GM18907 (cell line): ENCODE measurements around the gene HCRTR2.

Source experiments
- ATAC-seq: cut with Tn5 transposase; IDR thresholded peaks from one replicate; pipeline ENCODE4 v1.9.1; 2021; ENCODE audit warnings: mild to moderate bottlenecking, moderate library complexity; ENCODE audit not compliant: unreplicated experiment

HCRTR2 gene

DNA sequence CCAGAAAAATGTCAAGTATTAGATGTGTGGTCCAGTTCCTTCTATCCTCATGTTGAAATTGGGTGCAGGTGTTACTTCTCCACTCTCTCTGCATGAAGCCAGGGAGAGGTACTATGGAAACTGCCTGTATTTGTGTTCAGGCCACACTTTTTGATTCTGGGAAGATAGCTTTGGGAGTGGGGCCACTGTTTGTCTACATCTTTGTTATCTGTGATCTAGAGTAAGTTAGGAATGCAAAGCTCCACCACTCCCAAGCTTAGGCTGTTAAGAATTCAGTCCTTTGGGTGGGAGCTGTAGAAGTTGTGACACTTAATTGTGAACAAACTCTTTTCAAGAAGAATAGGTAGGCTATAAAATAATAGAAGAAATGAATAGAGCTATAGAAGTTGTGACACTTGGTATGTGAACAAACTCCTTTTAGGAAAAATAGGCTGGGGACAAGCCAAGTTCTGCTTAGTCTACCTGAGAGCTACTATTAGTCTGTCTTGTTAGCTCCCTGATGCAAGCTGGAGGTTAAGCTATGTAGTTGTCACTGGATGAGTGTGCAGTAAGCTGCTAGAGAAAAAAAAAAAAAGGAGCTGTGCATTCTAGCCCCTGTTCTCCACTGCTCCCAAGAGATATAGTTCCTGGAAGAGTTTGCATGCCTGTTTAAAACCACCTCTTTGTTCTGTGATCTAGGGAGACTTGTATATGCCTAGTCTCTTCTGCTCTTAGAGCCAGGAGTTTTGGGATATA is 145.8 kb downstream of the HCRTR2 start:
- ATAC-seq = no peak

DNA sequence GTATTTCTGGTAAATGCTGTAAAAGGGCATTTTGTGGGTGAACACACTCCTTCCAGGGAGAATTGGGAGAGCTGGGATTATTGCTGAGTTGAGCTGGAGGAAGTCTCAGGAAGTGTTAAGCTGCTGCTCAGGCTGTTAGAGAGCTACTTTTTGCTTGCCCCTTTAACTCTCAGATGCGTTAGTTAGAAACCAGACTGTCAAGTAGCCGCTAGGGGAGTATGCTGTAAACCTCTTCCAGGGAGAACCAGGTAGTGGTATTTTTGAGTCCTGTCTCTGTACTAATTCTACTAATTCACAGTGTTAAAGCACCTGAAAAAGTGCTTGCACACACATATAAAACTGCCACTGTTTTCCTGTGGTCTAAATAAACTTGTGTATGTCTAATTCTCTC is 146.4 kb downstream of the HCRTR2 start:
- ATAC-seq = no peak

DNA sequence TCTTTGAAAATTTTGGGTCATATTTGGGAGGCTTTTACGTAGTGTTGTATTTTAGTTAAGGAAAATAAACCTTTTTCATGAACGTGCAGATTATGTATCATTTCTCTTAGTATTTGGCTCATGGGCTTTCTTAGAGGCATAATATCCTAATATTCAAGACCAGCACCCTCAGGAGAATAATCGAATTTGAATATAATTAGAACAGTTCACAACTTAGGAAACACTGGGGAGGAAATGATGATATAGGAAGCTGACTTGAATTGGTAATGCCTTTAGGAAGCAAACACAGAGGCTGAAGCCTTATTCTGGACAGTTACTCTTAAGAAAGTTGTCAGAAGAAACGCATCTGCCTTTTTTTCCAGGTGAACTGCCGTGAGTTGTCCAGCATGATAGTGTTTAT is 152.9 kb downstream of the HCRTR2 start, which contains the start of gene GFRAL:
Gene GFRAL, plus strand, starts transcription at position 301 of the 400 bp plus-strand sequence. Its CDS starts 86 bp downstream, at position 387.
- no peak for ATAC-seq
